Mammary epithelial cell (primary cell): ENCODE data around the gene CDH5.

Source experiments
- EZH2 ChIP-seq: IDR thresholded peaks from 2 replicates; pipeline ENCODE4 v1.6.1; 2012; ENCODE audit warnings: low read length, inconsistent platforms, borderline replicate concordance
- TF ChIP-seq, protein P1 (sequence below), 2 donors: IDR thresholded peaks in 1 of 2; conservative IDR thresholded peaks in 1 of 2; 2 replicates each; pipeline ENCODE4 v1.5.1; 2011 to 2012; ENCODE audit warnings: inconsistent platforms in 2 of 2, low read length in 2 of 2, mild to moderate bottlenecking in 2 of 2, control low read depth in 1 of 2, low read depth in 1 of 2; ENCODE audit not compliant: insufficient read depth in 1 of 2; ENCODE audit errors: extremely low read depth in 1 of 2

DNA sequence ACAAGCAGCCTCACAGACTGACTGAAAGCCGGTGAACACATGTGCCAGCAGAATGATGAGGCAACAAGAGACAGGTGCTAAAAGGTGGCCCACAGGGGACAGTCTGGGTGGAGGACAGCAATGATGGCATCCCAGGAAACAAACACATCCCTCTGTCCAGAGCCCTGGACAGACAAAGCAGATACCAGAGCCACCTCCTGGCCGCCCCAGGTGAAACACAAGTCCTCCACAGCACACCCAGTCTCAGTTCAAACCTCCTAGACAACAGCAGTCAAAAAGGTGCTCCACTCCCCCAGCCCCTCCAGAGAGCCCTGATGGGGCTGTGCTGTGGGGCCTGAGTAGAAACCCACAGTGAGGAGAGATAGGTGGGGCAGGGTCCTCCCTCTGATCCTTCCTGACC, 20.3 kb upstream of the CDH5 start:
- TF ChIP-seq, protein P1, sequence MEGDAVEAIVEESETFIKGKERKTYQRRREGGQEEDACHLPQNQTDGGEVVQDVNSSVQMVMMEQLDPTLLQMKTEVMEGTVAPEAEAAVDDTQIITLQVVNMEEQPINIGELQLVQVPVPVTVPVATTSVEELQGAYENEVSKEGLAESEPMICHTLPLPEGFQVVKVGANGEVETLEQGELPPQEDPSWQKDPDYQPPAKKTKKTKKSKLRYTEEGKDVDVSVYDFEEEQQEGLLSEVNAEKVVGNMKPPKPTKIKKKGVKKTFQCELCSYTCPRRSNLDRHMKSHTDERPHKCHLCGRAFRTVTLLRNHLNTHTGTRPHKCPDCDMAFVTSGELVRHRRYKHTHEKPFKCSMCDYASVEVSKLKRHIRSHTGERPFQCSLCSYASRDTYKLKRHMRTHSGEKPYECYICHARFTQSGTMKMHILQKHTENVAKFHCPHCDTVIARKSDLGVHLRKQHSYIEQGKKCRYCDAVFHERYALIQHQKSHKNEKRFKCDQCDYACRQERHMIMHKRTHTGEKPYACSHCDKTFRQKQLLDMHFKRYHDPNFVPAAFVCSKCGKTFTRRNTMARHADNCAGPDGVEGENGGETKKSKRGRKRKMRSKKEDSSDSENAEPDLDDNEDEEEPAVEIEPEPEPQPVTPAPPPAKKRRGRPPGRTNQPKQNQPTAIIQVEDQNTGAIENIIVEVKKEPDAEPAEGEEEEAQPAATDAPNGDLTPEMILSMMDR (conservative IDR thresholded peaks at IDR 0.05 in 1 of 2, IDR thresholded peaks at IDR 0.05 in 1 of 2; ENCODE audit: extremely low read depth in 1 of 2, insufficient read depth in 1 of 2, low read depth in 1 of 2, low read length in 2 of 2) = no peak
- no peak for TF ChIP-seq EZH2
